ENCODE data around the gene SURF6.

The SURF6 gene

GRCh38 chr9:133384736-133385321 is 48.8 kb upstream of the SURF6 start:
- ChIA-PET POLR2A (interaction anchor here (1.2 kb wide), 1 partner anchor 10 kb away, joined by 3 read pairs; no protein-coding TSS in a partner anchor), CTCF (interaction anchor here (0.6 kb wide), 1 partner anchor 721 kb away, joined by 3 read pairs; no protein-coding TSS in a partner anchor)
- H3K4me1 ChIP-seq (ENCODE audit: control insufficient read depth, insufficient read depth, low read length), result no peaks in the 10 kb centered on the region
- no peak overlapping the region for H3K27ac ChIP-seq (ENCODE audit: extremely low read depth, low read depth, low read length)
- H3K36me3 ChIP-seq (ENCODE audit: control insufficient read depth in 2 of 2, insufficient read depth in 1 of 2, low read length in 2 of 2), result no peaks in the 10 kb centered on the region
- no peaks in the 10 kb centered on the region for H3K9me3 ChIP-seq (ENCODE audit: control insufficient read depth, insufficient read depth, low read depth, low read length)
- TF ChIP-seq MZF1 (tag by site-specific recombination; IDR thresholded peaks at IDR 0.05; ENCODE audit: borderline replicate concordance) (no peak), ZEB2 (tag by site-specific recombination; IDR thresholded peaks at IDR 0.05) (no peak), ZNF274 (IDR thresholded peaks at IDR 0.05; ENCODE audit: low read length) (no peak), ZNF274 (tag by site-specific recombination; IDR thresholded peaks at IDR 0.05; ENCODE audit: borderline replicate concordance) (no peak), ZNF10 (tag by site-specific recombination; IDR thresholded peaks at IDR 0.05) (no peak), ZNF561 (tag by site-specific recombination; IDR thresholded peaks at IDR 0.05; ENCODE audit: borderline replicate concordance) (no peak), PRDM4 (tag by site-specific recombination; IDR thresholded peaks at IDR 0.05) (no peak), FEZF1 (tag by site-specific recombination; IDR thresholded peaks at IDR 0.05) (no peak), ZNF791 (tag by site-specific recombination; IDR thresholded peaks at IDR 0.05) (no peak), ZNF223 (tag by site-specific recombination; IDR thresholded peaks at IDR 0.05) (no peak), ZFHX2 (tag by site-specific recombination; conservative IDR thresholded peaks at IDR 0.05) (no peak), GFI1B (tag by site-specific recombination; IDR thresholded peaks at IDR 0.05) (no peak), PATZ1 (tag by site-specific recombination; IDR thresholded peaks at IDR 0.05) (no peak), KLF10 (tag by site-specific recombination; IDR thresholded peaks at IDR 0.05) (no peak), ZNF518A (tag by site-specific recombination; conservative IDR thresholded peaks at IDR 0.05; ENCODE audit: low read depth) (no peak), ZNF214 (tag by site-specific recombination; IDR thresholded peaks at IDR 0.05; ENCODE audit: borderline replicate concordance) (no peak)
- no peak overlapping the region for H3K4me3 ChIP-seq (ENCODE audit: low read depth, low read length)
